BJ (cell line): ENCODE results near the gene RAB11B. TPM values are rescaled to one million over a fixed set of nuclear protein-coding genes. Genes with fewer than 3 reads are reported as not detected.

Source experiments
- CTCF ChIA-PET: fragments of 350-600 bp; formaldehyde crosslinking; extraction: SDS; loops from one replicate; lab custom pipeline; 2021; ENCODE audit warnings: antibody characterized with exemption, inconsistent platforms; lab: Yijun Ruan, JAX
- POLR2A ChIA-PET: fragments of 300-600 bp; sonication (Branson Sonifier 250); formaldehyde crosslinking; extraction: SDS; loops from one replicate; lab custom pipeline; 2021; ENCODE audit warnings: antibody characterized with exemption; lab: Charles Lee
- DNase-seq: peaks from one replicate; pipeline ENCODE4 v3.0.0-alpha.2; 2011; ENCODE audit warnings: low read depth
- H3K27me3 ChIP-seq: 2 replicates; pipeline ENCODE4 v1.6.0; 2011; ENCODE audit warnings: low read length; ENCODE audit not compliant: control insufficient read depth, insufficient read depth
- H3K36me3 ChIP-seq: 2 replicates; pipeline ENCODE4 v1.5.1; 2011; ENCODE audit warnings: low read length; ENCODE audit not compliant: control insufficient read depth, insufficient read depth
- H3K4me3 ChIP-seq: 2 replicates; pipeline ENCODE4 v1.5.1; 2011; ENCODE audit warnings: low read depth, mild to moderate bottlenecking, control low read depth, low read length
- polyA plus RNA-seq: library from polyadenylated mRNA; depleted of rRNA; stranded (reverse); fragments of >200 nt; gene quantifications from 2 replicates; pipeline ENCODE4 v1.2.3, GENCODE V29; 2011; rRNA removed
- small RNA-seq: library from RNA; depleted of rRNA; stranded (forward); fragments of <200 nt; gene quantifications from one replicate; pipeline ENCODE3, GENCODE V24; 2012; ENCODE audit warnings: low replicate concordance, low read depth; ENCODE audit not compliant: insufficient read length
- TF ChIP-seq, protein P1 (sequence below): IDR thresholded peaks from 2 replicates; pipeline ENCODE4 v1.5.1; 2011; ENCODE audit warnings: low read depth, mild to moderate bottlenecking, control low read depth, inconsistent platforms, low read length, moderate library complexity; ENCODE audit not compliant: insufficient read depth

Gene RAB11B
- polyA plus RNA-seq, 1 experiment: 50.0 TPM

DNA sequence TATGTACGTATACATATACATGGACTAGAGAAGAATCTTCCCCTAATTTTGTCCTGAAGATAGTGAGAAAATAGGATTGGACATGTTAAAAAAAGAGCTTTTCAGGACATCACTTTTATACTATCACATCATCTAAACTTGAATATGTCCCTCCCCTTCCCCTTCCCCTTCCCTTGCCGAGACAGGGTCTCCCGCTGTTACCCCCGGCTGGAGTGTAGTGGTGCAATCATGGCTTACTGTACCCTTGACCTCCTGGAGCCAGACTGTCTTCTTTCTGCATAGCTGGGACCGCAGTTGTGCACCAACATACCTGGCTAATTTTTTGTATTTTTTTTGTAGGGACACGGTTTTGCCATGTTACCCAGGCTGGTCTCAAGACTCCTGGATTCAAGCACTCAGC lies 61.2 kb downstream of the RAB11B start:
- TF ChIP-seq, protein P1, sequence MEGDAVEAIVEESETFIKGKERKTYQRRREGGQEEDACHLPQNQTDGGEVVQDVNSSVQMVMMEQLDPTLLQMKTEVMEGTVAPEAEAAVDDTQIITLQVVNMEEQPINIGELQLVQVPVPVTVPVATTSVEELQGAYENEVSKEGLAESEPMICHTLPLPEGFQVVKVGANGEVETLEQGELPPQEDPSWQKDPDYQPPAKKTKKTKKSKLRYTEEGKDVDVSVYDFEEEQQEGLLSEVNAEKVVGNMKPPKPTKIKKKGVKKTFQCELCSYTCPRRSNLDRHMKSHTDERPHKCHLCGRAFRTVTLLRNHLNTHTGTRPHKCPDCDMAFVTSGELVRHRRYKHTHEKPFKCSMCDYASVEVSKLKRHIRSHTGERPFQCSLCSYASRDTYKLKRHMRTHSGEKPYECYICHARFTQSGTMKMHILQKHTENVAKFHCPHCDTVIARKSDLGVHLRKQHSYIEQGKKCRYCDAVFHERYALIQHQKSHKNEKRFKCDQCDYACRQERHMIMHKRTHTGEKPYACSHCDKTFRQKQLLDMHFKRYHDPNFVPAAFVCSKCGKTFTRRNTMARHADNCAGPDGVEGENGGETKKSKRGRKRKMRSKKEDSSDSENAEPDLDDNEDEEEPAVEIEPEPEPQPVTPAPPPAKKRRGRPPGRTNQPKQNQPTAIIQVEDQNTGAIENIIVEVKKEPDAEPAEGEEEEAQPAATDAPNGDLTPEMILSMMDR: no peak
- peaks cover 9% of the 10 kb centered on the region for H3K36me3 ChIP-seq
- no peak overlapping the region for H3K4me3 ChIP-seq
- no peak for DNase-seq
- ChIA-PET POLR2A (interaction anchor here (0.6 kb wide), 1 partner anchor 8 kb away, joined by 4 read pairs; no protein-coding TSS in a partner anchor), CTCF (interaction anchor here (0.6 to 1.9 kb wide), 3 partner anchors 11 to 55 kb away, joined by 3 to 6 read pairs (median 5); partner anchors contain the start of gene MARCHF2)
- no peaks in the 10 kb centered on the region for H3K27me3 ChIP-seq

DNA sequence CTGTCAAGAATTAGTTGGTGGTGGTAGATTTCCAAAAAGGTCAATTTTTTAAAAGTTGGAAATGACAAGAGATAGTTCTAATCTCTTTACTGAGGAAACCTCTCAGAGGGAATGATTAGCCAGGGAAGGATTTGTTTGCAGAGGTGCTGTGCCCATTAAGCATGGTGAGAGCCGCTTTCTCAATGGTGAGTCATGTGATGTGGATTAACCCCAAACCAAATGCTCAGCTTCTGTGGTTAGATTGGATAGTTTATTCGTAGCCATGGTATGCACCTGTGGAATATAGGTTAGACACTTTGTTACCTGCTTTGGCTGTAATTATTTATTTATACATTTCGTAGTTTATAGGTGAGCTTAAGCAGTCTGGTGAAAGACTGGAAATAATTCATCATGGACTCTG lies 61.7 kb downstream of the RAB11B start:
- POLR2A ChIA-PET: interaction anchor here (0.6 kb wide), 2 partner anchors 8 to 13 kb away, joined by 3 to 4 read pairs; no protein-coding TSS in a partner anchor
- TF ChIP-seq, protein P1: no peak
- no peak for DNase-seq
- Histone ChIP-seq H3K36me3 (peaks cover 8% of the 10 kb centered on the region), H3K27me3 (no peaks in the 10 kb centered on the region), H3K4me3 (no peak overlapping the region)
- CTCF ChIA-PET: interaction anchor here (0.6 to 1.9 kb wide), 4 partner anchors 10 to 130 kb away, joined by 3 to 6 read pairs (median 4); partner anchors contain the start of gene MARCHF2

DNA sequence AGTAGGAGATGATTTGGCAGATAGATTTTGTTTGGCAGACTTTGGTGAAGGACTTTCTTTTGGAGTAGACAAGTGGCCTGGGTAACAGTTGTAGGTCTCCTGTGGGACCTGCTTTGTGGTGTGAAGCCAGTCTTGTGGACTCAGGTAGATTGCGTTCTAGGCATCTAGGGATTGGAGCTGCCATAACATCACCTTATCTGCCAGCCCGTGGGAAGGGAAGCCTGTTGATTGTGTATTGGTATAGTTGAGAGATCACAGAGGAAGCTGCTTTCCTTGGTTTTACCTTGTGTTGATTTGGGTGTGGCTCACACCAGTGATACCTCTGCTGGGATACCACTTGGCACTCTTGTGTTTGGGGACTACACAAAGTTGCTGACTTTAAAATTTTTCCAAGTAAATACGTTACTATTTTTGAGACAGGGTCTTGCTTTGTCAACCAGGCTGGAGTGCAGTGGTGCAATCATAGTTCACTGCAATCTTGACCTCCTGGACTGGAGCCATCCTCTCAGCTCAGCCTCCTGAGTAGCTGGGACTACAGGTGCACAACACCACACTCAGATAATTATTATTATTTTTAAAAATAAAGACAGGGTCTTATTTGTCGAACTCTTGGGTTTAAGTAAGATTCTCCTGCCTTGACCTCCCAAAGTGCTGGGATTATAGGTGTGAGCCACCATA lies 62.4 kb downstream of the RAB11B start:
- no peak for DNase-seq
- Histone ChIP-seq H3K27me3 (no peaks in the 10 kb centered on the region), H3K36me3 (peaks cover 6% of the 10 kb centered on the region), H3K4me3 (no peak overlapping the region)
- TF ChIP-seq, protein P1: no peak
- ChIA-PET CTCF (interaction anchor here (0.6 to 1.9 kb wide), 5 partner anchors 39 to 130 kb away, joined by 3 to 6 read pairs (median 4); partner anchors contain the start of genes MARCHF2 and MYO1F), POLR2A (interaction anchor here (0.6 kb wide), 1 partner anchor 14 kb away, joined by 3 read pairs; no protein-coding TSS in a partner anchor)

GRCh38 chr19:8453616-8454015 lies 63.5 kb downstream of the RAB11B start:
- POLR2A ChIA-PET: no interaction called here

More at GRCh38 chr19:8453616-8454015, 63.5 kb downstream of the RAB11B start:
- H3K36me3 ChIP-seq: peaks cover 6% of the 10 kb centered on the region
- TF ChIP-seq, protein P1: no peak
- DNase-seq: no peak
- no peaks in the 10 kb centered on the region for H3K27me3 ChIP-seq
- no peak overlapping the region for H3K4me3 ChIP-seq
- CTCF ChIA-PET: interaction anchor here (1.1 kb wide), 1 partner anchor 100 kb away, joined by 4 read pairs; no protein-coding TSS in a partner anchor

Small RNAs within 50 kb of the gene (small RNA-seq; reads per million reads assigned to genes)
- gene MIR4999: 2.5 reads per million, percentile 26 among the genes with 10 or more reads in this experiment

Other genes with a start within 250 kb of the RAB11B start
- gene FBN3, start 240.8 kb upstream of the RAB11B start, polyA plus RNA-seq: not detected in 2 replicates
- 7.6 and 7.7 TPM in 2 replicates for gene CERS4, start 181.0 kb upstream of the RAB11B start, polyA plus RNA-seq
- gene CD320, start 82.0 kb upstream of the RAB11B start, polyA plus RNA-seq: 23.7 and 40.4 TPM in 2 replicates
- gene NDUFA7, start 69.0 kb upstream of the RAB11B start, polyA plus RNA-seq: 40.5 and 48.3 TPM in 2 replicates
- 371 and 525 TPM in 2 replicates for gene RPS28, start 68.9 kb upstream of the RAB11B start, polyA plus RNA-seq
- 0.02 TPM in 1 of 2 replicates, not detected in the other for gene KANK3, start 47.1 kb upstream of the RAB11B start, polyA plus RNA-seq
- 2.2 and 3.2 TPM in 2 replicates for gene ANGPTL4, start 26.2 kb upstream of the RAB11B start, polyA plus RNA-seq
- 27.3 and 39.3 TPM in 2 replicates for gene MARCHF2, start 22.9 kb downstream of the RAB11B start, polyA plus RNA-seq
- 60.2 and 81.6 TPM in 2 replicates for gene HNRNPM, start 54.6 kb downstream of the RAB11B start, polyA plus RNA-seq
- 0.04 TPM in 1 of 2 replicates, not detected in the other for gene PRAM1, start 112.3 kb downstream of the RAB11B start, polyA plus RNA-seq
- gene ZNF414, start 123.8 kb downstream of the RAB11B start, polyA plus RNA-seq: 3.7 and 5.7 TPM in 2 replicates
- 0.29 and 0.33 TPM in 2 replicates for gene MYO1F, start 187.1 kb downstream of the RAB11B start, polyA plus RNA-seq
- 5.6 and 10.4 TPM in 2 replicates for gene ADAMTS10, start 220.4 kb downstream of the RAB11B start, polyA plus RNA-seq
- not detected in 2 replicates for gene NFILZ, start 240.3 kb downstream of the RAB11B start, polyA plus RNA-seq